ENCODE data around the gene EYA4.

GRCh38 chr6:133340557-133340956 lies 99.4 kb downstream of the EYA4 start:
- TF ChIP-seq YY1 (IDR thresholded peaks at IDR 0.05; ENCODE audit: insufficient read depth, insufficient read length) (no peak), SUZ12 (IDR thresholded peaks at IDR 0.05; ENCODE audit: extremely low read depth, insufficient read depth, insufficient read length) (no peak), ZNF274 (IDR thresholded peaks at IDR 0.05; ENCODE audit: low read depth, low read length) (no peak)

Measured in NT2/D1 (cell line).